GM12865 (cell line): ENCODE data around the gene KRTAP15-1.
A peak's percentile ranks its signal among the peaks of the same experiment; 100 is the strongest.

Source experiments
- DNase-seq: peaks from one replicate; pipeline ENCODE4 v3.0.0; 2010; ENCODE audit warnings: low read depth
- H3K4me3 ChIP-seq: 2 replicates; pipeline ENCODE4 v1.5.1; 2011; ENCODE audit warnings: mild to moderate bottlenecking, low read depth, low read length, control low read depth
- CTCF ChIP-seq: IDR thresholded peaks from 2 replicates; pipeline ENCODE4 v1.5.1; 2011; ENCODE audit warnings: low read length, control low read depth, low read depth, inconsistent platforms; ENCODE audit not compliant: insufficient read depth; ENCODE audit errors: missing control alignments

The KRTAP15-1 gene

DNA sequence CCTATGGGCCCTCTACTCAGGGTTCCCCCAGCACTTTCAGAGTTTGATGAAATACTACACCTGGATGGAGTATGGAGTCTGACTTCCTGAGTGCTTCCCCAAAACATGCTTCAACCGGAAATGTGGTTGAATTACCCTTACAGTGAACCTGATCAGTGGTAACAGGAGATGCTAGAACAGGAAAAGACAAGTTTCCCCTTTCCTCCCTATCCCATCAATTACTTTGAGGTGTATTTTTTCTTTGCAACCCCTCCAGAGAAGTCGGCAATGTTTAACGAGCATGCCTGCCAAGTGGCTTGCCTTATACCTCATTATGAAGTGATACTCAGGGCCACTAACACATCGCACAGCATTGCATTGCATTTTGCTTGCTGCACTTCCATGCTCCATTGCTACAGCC is 7.0 kb downstream of the KRTAP15-1 start:
- H3K4me3 ChIP-seq, result no peak overlapping the region
- DNase-seq, result no peak
- no peak for TF ChIP-seq CTCF

DNA sequence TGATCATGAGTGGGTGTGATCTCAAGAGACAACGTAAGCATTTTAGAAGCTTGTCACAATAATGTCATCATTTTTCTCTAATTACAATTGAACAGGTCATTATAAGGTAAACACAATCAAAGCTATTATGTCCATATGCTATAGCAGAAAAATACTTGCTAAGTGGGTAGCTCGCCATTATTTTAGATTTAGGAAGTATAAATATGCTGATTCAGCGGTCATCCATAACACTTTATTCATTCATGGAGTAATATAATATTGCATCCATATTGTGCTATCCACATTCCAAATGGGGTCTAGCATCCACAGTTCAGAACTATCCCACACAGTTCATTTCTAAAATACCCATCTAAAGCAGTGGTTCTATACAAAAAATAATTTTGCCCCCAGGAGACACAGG is 8.4 kb downstream of the KRTAP15-1 start:
- H3K4me3 ChIP-seq, result no peak overlapping the region
- no peak for DNase-seq
- TF ChIP-seq CTCF, result no peak

DNA sequence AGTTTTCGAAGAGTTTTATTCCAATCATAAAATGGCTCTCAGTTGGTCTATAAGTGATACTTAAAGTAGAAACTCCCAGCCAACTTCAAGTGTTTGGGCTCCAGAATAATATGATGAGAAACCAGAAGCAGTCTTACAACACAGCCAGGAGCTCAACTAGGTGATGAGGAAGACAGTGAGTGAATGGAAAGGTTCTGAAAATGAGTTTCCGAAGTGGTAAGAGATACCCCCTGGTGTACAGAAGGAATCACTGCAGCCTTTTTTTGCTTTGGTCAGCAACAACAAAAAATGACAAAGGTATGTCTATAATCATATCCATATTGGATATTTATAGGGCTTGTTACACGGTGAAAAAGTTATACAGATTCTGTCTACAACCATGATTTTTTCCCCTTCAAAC is 23.6 kb downstream of the KRTAP15-1 start:
- H3K4me3 ChIP-seq, result no peak overlapping the region
- DNase-seq, result peak; percentile 1
- TF ChIP-seq CTCF, result peak; percentile 43

DNA sequence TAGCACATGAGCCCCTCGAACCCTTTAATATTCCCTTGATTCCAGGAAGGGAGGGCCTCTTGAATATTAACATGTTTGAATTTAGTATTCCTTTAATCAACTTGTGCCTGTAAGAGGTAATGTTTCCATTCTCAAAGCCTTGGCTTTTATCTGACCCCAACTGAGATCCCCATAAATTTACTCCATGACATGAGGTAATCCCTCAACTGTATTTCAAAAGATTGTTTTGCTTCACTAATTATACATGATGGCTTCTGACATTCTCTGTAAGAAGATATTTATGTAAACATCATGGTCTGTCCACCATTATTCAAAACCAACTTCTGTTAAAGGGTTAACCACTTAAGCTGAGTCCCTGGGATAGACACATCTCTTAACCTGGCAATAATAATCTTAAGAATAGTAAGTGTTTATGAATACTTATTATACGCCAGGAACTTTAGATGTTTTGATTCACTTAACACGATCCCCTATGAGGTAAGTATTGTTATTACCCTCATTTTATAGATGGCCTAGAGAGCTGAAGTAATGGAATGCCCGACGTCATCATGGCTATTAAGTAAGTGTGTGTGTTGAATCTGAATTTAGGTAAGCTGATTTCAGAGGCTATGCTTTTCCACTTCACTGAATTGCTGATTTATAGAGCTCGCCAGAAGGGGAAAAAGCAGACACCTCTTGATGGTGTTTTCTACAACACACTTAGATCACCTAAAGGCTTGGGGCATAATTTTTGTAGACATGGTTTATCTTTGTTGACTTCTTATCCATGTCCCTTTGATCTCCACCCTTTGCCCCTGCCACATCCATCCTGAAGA is 29.0 kb downstream of the KRTAP15-1 start:
- TF ChIP-seq CTCF, result no peak
- H3K4me3 ChIP-seq, result no peak overlapping the region
- DNase-seq, result no peak

DNA sequence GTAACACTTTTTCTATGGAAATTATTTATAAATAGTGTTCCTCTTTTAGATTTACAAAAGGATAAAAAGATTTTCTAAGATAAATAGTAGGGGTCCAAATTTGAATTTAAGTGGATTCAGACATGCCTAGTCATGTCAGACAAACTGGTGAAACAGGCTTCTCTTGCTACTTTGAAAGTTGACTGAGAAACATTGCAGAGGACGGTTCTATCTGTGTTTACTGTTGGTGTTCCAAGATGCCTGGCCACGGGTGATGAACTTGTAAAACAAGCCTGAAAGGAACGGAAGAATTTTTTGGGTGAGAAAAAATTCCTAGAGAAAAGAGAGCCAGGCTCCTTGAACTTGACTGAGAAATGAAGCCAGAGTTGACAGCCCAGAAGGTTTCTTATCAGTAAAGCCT is 37.9 kb downstream of the KRTAP15-1 start:
- no peak for DNase-seq
- H3K4me3 ChIP-seq, result no peak overlapping the region
- TF ChIP-seq CTCF, result no peak

DNA sequence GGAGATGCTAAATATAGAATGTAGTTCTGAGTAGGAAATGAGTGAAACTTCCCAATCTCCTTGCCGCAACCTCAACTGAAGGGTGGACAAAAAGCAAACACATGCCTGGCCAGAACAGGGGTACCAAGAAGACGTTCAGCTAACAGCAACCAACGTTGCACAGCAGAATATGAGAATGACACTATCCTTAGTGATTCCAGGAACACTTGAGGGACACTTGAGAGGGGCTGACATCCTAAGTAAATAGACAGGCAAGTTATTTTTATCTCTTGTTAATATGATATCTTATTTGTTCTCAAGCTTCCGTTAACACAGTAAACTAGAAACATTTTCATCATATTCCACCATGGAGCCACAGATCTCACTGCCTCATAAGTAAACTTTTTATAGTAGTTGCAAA is 39.2 kb downstream of the KRTAP15-1 start:
- H3K4me3 ChIP-seq, result no peak overlapping the region
- no peak for DNase-seq
- no peak for TF ChIP-seq CTCF

DNA sequence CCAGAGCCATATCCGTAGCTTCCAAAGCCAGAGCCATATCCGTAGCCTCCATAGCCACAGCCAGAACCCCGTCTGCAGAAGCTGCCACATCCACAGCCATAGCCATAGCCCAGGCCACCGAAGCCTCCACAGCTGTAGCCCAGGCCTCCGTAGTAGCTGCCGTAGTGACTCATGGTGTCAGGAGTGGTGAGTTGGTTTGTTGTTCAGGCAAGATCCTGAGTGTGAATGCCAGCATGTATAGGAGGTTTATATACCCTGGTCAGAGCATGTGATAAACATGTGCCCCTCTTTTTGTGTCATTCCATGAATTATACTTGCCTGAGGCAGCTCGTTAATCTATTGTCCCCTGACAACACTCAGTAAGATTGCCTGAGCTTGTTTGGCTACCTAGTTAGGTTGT is 40.1 kb downstream of the KRTAP15-1 start, which contains the start of gene KRTAP19-1:
TSS of gene KRTAP19-1 (minus strand) at position 223 of the 400 bp plus-strand sequence. CDS start at position 173, 50 bp downstream.
- no peak for TF ChIP-seq CTCF
- no peak for DNase-seq
- no peak within 1 kb of the TSS for H3K4me3 ChIP-seq
